Effector CD8-positive, alpha-beta T cell (primary cell): ENCODE data around the gene HSPB2.
"Not testable (repeated sequence)": the region's sequence is repeated elsewhere in the genome, so short reads cannot be mapped to it uniquely, and the experiment has no call there.

Experiments used
- DNase-seq: peaks from one replicate; lab custom pipeline; 2025; lab: John Stamatoyannopoulos, UW
- total RNA-seq, 4 experiments: gene quantifications; one replicate each; lab custom pipeline; 2026; lab: John Stamatoyannopoulos, UW

Gene HSPB2
- total RNA-seq = 0 reads per million in 4 experiments

DNA sequence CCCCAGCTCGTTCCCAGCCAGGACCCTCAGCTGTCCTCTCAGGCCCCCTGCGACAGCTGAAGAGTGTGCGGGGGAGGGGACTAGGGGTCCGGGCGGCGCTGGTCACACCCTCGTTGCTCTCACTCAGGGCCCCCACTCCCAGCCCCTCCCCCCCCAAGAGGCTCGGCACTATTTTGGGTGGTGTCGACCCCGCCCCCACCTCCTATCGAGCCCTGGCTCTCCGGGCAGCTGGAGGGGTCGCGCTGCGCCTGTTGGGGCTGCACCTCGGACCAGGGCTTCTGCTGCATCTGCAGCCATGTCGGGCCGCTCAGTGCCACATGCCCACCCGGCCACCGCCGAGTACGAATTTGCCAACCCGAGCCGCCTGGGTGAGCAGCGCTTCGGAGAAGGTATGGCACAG, at the start of gene HSPB2:
TSS of gene HSPB2 (plus strand) at position 200 of the 400 bp plus-strand sequence. CDS start at position 296, 96 bp downstream.
- DNase-seq = no peak

- no peak for DNase-seq
These were observed 42.4 kb upstream of the HSPB2 start for GRCh38 chr11:111870113-111870512.

DNA sequence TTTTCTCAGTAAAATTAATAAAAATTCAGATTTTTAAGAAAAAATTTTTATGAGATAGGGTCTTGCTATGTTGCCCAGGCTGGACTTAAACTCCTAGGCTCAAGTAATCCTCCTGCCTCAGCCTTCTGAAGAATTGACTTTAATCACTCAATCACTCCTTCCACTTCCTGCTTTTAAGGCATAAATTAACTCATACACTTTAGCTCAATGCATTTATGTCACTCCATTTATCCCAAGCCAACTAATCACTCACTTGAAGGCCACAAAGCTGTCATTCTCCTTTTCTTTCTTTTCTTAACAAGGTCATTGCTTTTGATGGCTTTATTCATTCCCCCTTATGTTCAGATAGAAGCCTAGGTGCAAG, 42.0 kb upstream of the HSPB2 start:
- no peak for DNase-seq

GRCh38 chr11:111870886-111871692, 41.4 kb upstream of the HSPB2 start, which contains the start of gene ALG9:
TSS of gene ALG9 (minus strand) at chr11:111871581. CDS start at chr11:111871482, 99 bp downstream.
- DNase-seq = peak; percentile 82

DNA sequence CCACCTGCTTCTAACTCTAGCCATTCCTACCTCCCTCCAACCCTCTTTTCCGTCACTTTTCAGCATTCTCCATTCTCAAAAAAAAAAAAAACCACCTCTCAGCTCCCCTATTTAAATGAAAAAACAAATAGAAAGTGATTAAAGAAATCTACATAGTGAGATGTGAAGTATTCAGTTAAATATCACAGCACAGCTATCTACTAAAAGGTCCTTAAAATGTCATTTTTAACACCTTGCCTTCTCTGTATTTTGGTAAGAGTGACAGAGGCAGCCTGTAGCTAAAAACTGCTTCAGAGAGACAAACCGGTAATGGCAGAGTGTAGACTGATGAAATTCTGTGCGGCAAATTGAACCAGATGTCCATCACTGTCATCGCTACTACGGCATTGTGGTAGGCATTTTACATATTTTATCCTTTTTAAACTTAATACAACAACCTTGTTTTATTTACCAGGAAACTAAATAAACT, 40.8 kb upstream of the HSPB2 start:
- DNase-seq = no peak

DNA sequence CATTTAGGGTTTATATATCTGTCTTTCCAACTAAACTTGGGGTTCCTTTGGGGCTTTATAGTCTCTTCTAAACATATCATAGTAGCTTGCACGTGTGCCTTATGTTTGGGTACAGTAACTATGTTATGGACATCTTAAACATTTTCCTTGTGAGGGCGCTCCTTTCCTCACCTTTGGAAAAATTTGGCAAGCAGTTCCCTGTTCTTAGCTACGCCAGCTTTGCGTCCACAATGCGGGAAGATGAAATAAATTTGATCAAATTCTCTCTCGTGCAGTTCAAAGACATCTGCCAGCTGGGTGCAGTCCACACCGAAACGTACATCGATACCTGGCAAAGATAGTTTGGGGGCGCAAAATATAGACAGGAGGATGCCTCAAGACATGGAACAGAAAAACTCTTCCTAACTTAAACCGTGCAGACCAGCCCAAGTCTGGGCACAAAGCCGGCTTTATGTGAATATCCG, 34.1 kb upstream of the HSPB2 start:
- DNase-seq = no peak

DNA sequence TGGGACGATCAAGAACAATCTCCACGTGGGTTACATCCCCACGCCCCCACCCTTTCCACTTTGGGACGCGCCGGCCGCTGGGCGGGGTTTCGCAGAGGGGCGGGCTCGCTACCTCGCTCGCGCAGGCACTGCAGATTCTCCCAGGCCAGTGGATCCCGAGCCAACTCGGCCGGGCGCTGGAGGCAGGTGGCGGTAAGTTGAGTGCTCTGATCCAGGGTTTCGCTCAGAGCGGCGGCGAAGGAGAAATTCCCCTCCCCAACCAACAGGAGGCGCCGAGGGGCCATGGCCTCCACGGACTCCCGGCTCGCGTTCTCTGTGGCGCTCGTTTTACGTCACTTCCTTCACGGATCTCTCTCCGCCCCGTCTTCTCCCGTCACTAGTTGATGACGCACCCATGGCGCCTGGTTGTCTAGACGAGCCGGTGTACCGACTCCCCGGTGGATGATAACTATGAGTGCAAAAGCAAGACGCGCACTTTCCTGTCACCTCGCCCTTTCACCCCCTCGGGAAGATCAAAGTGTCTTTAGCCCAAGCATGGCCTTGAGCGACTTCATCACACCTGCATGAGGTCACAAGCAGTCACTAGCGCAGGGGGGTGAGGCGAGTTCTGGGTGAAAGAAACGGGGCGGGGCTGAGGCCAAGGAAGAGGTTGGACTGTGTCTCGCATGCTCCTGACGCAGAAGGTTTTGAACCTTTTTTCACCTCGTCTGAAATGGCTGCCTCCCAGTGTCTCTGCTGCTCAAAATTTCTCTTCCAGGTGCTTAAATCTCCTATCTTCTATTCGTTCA, 33.5 kb upstream of the HSPB2 start, which contains the start of the genes CFAP68 and FDXACB1:
TSS of gene CFAP68 (plus strand) at position 693 of the 788 bp plus-strand sequence. CDS start at position 713, 20 bp downstream.
TSS of gene FDXACB1 (minus strand) at position 317 of the 788 bp plus-strand sequence. CDS start at position 284, 33 bp downstream.
- peak; percentile 96 for DNase-seq

DNA sequence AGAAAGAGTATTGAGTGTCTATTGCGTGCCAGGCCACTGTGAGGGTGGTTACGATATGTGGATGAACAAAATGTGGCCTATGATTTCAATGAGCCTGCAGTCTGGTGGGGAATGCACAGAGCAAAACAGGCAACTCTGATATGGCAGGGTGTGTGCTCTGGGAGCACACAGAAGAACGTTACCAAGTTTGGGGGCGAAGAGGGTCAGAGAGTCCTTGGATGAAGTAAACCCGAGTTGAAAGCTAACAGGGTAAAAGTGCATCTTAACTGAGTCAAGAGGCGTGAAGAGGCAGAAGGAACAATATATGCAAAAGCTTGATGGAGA, 32.9 kb upstream of the HSPB2 start:
- no peak for DNase-seq

GRCh38 chr11:111882202-111882601, 30.3 kb upstream of the HSPB2 start:
- DNase-seq = no peak

DNA sequence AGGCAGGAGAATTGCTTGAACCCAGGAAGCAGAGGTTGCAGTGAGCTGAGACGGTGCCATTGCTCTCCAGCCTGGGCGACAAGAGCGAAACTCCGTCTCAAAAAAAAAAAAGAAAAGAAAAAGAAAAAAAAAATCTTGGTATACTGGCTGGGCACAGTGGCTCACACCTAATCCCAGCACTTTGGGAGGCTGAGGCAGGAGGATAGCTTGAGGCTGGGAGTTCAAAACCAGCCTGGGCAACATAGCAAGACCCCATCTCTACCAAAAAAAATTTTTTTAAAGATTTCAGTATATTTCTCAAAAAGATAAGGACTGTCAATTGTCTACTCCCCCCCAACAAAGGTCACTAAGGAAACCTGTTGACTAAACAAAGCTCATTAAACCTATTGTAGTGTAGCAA, 27.5 kb upstream of the HSPB2 start:
- not testable (repeated sequence) for DNase-seq

DNA sequence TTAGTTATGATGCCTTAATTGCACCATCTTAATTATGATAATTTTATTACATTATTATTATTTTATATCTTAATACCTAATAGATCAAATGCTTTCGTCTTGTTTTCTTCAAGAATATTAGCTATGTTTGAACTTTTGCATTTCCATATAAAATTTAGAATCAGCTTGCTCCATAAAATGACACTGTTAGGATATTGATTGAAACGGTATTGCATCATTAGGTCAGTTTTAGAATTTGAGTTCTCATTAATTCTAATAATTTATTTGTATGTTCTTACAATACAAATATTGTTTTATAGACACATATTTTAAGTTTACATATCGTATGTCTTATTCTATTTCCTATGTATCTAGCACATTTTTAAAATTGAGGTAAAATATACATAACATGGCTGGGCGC, 26.5 kb upstream of the HSPB2 start:
- DNase-seq = no peak

DNA sequence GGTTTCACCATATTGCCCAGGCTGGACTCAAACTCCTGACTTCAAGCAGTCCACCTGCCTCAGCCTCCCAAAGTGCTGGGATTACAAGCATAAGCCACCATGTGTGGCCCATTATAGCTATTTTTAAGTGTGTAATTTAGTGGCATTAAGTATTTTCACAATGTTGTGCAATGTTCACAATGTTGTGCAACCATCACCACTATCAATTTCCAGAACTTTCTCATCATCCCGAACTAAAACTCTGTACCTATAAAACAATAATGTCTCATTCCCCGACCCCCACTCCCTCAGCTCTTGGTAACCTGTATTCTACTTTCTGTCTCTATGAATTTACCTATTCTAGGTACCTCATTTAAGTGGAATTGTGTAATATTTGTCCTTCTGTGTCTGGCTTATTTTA, 25.7 kb upstream of the HSPB2 start:
- DNase-seq = no peak

DNA sequence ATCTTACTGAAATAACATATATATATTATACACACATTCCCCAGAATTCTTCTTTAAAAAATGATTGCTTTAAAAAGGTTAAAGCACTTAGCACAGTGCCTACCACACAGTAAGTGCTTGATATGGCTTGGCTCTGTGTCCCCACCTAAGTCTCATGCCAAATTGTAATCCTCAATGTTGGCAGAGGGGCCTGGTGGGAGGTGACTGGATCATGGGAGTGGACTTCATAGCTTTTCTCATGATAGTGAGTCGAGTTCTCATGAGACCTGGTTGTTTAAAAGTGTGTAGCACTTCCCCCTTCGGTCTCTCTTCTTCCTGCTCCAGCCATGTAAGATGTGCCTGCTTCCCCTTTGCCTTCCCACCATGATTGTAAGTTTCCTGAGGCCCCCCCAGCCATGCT, 7.1 kb upstream of the HSPB2 start:
- no peak for DNase-seq

- DNase-seq = no peak
These were observed 5.9 kb upstream of the HSPB2 start for GRCh38 chr11:111906680-111907079.

DNA sequence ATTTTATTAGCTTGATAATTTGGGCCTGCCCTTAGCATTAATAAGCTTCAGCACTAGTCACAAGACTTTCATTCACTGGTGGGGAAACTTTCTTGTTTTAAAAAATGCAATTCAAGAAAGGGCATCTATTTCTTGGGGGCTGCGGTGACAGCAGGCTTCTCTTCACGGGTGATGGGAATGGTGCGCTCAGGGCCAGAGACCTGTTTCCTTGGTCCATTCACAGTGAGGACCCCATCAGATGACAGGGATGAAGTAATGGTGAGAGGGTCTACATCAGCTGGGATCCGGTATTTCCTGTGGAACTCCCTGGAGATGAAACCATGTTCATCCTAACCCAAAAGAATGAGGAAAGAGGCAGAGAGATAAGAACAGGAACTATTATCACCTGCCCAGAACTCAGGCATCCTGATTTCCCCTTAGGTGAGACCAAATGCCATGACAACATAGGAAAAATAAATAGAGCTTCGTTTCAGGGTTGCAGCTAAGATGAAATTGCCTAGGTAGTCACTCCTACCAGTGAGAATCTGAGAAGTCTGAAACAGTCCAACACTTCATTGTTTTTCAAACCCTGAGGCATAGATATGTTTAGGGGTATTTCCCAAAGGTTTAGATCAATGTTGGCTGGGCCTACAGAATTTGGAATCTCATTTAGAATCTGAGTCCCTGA, 3.8 kb upstream of the HSPB2 start:
- DNase-seq = no peak

DNA sequence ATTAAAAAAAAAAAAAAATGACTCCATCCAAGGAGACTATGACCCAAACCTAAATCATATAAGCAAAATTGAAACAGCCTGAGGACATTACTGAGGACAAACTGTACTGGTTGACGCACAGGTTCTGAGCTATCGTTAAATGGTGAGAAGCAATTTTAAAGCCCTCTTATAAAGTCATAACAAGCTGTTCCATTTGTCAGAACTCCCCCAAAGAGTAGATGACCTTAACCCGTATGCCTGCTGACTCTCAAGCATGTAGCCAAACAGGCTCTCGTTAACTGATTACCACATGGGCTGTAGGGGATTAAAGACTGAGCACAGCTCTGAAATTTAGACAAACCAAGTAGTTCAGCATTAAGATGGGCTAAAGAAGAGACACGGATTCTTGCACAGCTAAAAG, 3.2 kb upstream of the HSPB2 start:
- no peak for DNase-seq

DNA sequence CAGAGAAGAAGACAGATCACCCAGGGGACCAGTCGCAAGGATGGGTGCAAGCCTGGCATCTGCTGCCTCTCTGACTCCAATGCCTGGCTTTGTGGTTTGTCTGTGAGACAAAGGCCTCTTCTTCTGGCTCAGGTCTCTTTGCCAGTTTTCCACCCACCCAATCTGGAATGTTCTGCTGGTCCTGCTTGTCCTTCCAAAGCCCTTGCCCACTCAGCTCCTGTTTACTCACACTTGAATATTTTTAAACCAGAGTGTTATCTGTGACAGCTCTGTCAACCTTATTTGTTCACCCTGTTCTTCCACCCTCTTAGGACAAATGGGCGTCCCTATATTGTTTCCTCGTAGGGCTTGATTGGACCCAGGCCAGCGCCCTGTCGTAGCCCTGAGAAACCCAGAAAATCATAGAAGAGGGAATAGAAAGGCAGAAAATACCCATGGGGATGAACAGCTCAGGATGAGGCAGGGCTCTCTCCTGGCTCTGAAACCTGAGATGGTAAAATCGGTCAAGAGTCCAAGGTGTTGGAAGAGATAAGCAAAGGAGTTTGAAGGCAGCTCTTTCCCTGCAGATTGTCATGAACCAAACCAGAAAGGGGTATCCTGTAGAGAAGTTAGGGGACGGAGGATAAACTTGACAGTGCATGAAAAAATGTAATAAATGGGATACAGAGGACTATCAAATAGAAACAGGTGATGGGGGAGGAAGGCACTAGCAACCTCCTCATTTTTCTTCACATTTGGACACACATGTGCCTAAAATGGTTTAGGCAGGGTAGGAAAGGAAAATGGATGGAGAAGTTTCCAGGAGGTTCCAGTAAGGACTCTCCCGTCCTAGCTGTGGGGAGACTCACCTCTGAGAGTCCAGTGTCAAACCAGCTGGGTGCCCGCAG, 1.6 kb upstream of the HSPB2 start:
- DNase-seq = no peak

DNA sequence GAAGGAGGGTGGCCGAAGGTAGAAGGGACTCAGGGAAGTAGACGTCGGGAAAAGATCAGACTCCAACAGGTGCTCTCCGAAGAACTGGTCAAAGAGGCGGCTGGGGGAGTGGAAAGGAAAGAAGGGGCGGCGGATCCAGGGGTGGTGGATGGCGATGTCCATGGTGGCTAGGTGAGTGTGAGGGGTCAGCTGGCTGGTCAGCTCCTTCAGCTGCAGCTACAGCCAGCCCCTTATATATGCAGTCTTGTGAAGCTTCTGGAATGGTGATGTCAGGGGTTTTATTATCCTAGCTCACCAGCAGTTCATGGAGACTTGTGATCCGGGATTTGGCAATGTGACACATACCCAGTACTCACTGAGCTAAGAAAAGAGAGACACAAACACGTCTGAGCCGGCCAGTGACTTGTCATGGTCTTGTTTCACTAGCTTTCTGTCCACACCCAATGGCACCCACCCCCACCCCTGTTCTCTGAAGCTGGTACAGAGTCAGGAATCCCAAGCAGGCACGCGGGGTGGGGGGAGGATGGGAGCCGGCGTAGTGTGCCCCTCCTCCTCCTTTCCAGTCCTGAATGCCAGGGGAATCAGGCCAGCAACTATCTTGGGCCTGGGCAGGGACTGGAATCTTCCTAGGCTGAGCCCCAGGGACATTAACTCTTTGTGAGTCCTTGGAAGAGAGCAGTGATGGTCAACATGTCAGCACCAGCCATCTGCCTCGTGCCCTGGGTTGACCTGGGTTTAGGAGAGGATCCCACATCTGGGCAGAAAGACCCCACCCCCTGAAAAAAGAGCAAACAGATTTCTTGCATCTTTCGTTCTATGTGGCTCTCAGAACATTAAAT, 752 bp upstream of the HSPB2 start, which contains the start of gene CRYAB:
TSS of gene CRYAB (minus strand) at position 208 of the 839 bp plus-strand sequence. CDS start at position 162, 46 bp downstream.
- no peak for DNase-seq

- no peak for DNase-seq
These were observed 712 bp downstream of the HSPB2 start for GRCh38 chr11:111913031-111913861.
